Measurements from ENCODE around the gene KDM1A. TPM values are rescaled to one million over a fixed set of nuclear protein-coding genes. Genes with fewer than 3 reads are reported as not detected.

KDM1A gene
- total RNA-seq, 1 donor = 101 TPM

GRCh38 chr1:23097316-23097715 lies 78.0 kb downstream of the KDM1A start:
- H3K27ac ChIP-seq (ENCODE audit: low read depth, low read length) = no peak overlapping the region
- TF ChIP-seq CTCF (IDR thresholded peaks at IDR 0.05; ENCODE audit: extremely low read depth, low read depth, low read length) = no peak
- no peak overlapping the region for H2AFZ ChIP-seq (ENCODE audit: low read length)
- H3K4me1 ChIP-seq (ENCODE audit: insufficient read depth, low read length) = peaks cover 36% of the 10 kb centered on the region
- no peak for DNase-seq (ENCODE audit: insufficient read length, low spot score, missing footprints)
- H4K20me1 ChIP-seq (ENCODE audit: insufficient read depth, low read length) = peaks cover 29% of the 10 kb centered on the region
- H3K4me3 ChIP-seq (ENCODE audit: insufficient read depth, low read length) = no peak overlapping the region
- no peaks in the 10 kb centered on the region for H3K9me3 ChIP-seq (ENCODE audit: low read depth, low read length)
- H3K4me2 ChIP-seq (ENCODE audit: insufficient read depth, low read length) = no peak overlapping the region
- no peaks in the 10 kb centered on the region for H3K27me3 ChIP-seq (ENCODE audit: insufficient read depth, low read length)
- peaks cover 61% of the 10 kb centered on the region for H3K79me2 ChIP-seq (ENCODE audit: insufficient read depth, low read length)
- H3K36me3 ChIP-seq (ENCODE audit: insufficient read depth, low read length) = peaks cover 25% of the 10 kb centered on the region

GRCh38 chr1:23098463-23099170 lies 79.3 kb downstream of the KDM1A start:
- TF ChIP-seq CTCF (IDR thresholded peaks at IDR 0.05; ENCODE audit: extremely low read depth, low read depth, low read length) = peak; percentile 98
- H3K4me1 ChIP-seq (ENCODE audit: insufficient read depth, low read length) = peaks cover 49% of the 10 kb centered on the region
- H2AFZ ChIP-seq (ENCODE audit: low read length) = no peak overlapping the region
- peaks cover 57% of the 10 kb centered on the region for H3K79me2 ChIP-seq (ENCODE audit: insufficient read depth, low read length)
- H3K4me2 ChIP-seq (ENCODE audit: insufficient read depth, low read length) = peak overlapping the region; percentile 73
- peaks cover 13% of the 10 kb centered on the region for H3K36me3 ChIP-seq (ENCODE audit: insufficient read depth, low read length)
- no peak for DNase-seq (ENCODE audit: insufficient read length, low spot score, missing footprints)
- no peaks in the 10 kb centered on the region for H3K9me3 ChIP-seq (ENCODE audit: low read depth, low read length)
- no peaks in the 10 kb centered on the region for H3K27me3 ChIP-seq (ENCODE audit: insufficient read depth, low read length)
- H4K20me1 ChIP-seq (ENCODE audit: insufficient read depth, low read length) = peaks cover 29% of the 10 kb centered on the region
- peak overlapping the region; percentile 87 for H3K27ac ChIP-seq (ENCODE audit: low read depth, low read length)
- no peak overlapping the region for H3K4me3 ChIP-seq (ENCODE audit: insufficient read depth, low read length)

GRCh38 chr1:23099171-23099536 lies 79.9 kb downstream of the KDM1A start:
- no peak for DNase-seq (ENCODE audit: insufficient read length, low spot score, missing footprints)
- peaks cover 8% of the 10 kb centered on the region for H3K36me3 ChIP-seq (ENCODE audit: insufficient read depth, low read length)
- H3K9me3 ChIP-seq (ENCODE audit: low read depth, low read length) = no peaks in the 10 kb centered on the region
- H3K27ac ChIP-seq (ENCODE audit: low read depth, low read length) = peak overlapping the region; percentile 87
- no peak overlapping the region for H2AFZ ChIP-seq (ENCODE audit: low read length)
- peaks cover 49% of the 10 kb centered on the region for H3K4me1 ChIP-seq (ENCODE audit: insufficient read depth, low read length)
- TF ChIP-seq CTCF (IDR thresholded peaks at IDR 0.05; ENCODE audit: extremely low read depth, low read depth, low read length) = no peak
- no peaks in the 10 kb centered on the region for H3K27me3 ChIP-seq (ENCODE audit: insufficient read depth, low read length)
- H3K4me3 ChIP-seq (ENCODE audit: insufficient read depth, low read length) = no peak overlapping the region
- H3K4me2 ChIP-seq (ENCODE audit: insufficient read depth, low read length) = peak overlapping the region; percentile 73
- H4K20me1 ChIP-seq (ENCODE audit: insufficient read depth, low read length) = peaks cover 29% of the 10 kb centered on the region
- peaks cover 57% of the 10 kb centered on the region for H3K79me2 ChIP-seq (ENCODE audit: insufficient read depth, low read length)

- DNase-seq (ENCODE audit: insufficient read length, low spot score, missing footprints) = no peak
- Histone ChIP-seq H3K4me2 (ENCODE audit: insufficient read depth, low read length) (peak overlapping the region; percentile 65), H3K4me3 (ENCODE audit: insufficient read depth, low read length) (peak overlapping the region; percentile 8), H3K27me3 (ENCODE audit: insufficient read depth, low read length) (no peaks in the 10 kb centered on the region), H3K79me2 (ENCODE audit: insufficient read depth, low read length) (peaks cover 53% of the 10 kb centered on the region), H2AFZ (ENCODE audit: low read length) (no peak overlapping the region), H3K36me3 (ENCODE audit: insufficient read depth, low read length) (peaks cover 4% of the 10 kb centered on the region), H3K27ac (ENCODE audit: low read depth, low read length) (peak overlapping the region; percentile 87), H3K4me1 (ENCODE audit: insufficient read depth, low read length) (peaks cover 49% of the 10 kb centered on the region), H3K9me3 (ENCODE audit: low read depth, low read length) (no peaks in the 10 kb centered on the region), H4K20me1 (ENCODE audit: insufficient read depth, low read length) (peaks cover 29% of the 10 kb centered on the region)
- no peak for TF ChIP-seq CTCF (IDR thresholded peaks at IDR 0.05; ENCODE audit: extremely low read depth, low read depth, low read length)
These were observed 80.9 kb downstream of the KDM1A start for GRCh38 chr1:23100074-23100748.
